ACHN (cell line): ENCODE measurements around the gene SERPIND1.
"Not testable (repeated sequence)": the region's sequence is repeated elsewhere in the genome, so short reads cannot be mapped to it uniquely, and the experiment has no call there.

Experiments
- DNase-seq: peaks from one replicate; pipeline ENCODE4 v3.0.0-alpha.2; 2015
- in situ Hi-C: cut with HindIII; loops from 2 replicates; pipeline ENCODE4 v1.10.0; 2017; ENCODE audit warnings: low sequenced_read_pairs, low pct_ligation_motif_present, low pct_unique_long_range_greater_than_20kb

The SERPIND1 gene

GRCh38 chr22:20773793-20774212 lies at the start of gene SERPIND1:
TSS of gene SERPIND1 (plus strand) at chr22:20774113. CDS start at chr22:20779313, 5,200 bp downstream.
- in situ Hi-C loops, result no loop called here
- DNase-seq, result no peak

GRCh38 chr22:20724676-20725454 lies 49.0 kb upstream of the SERPIND1 start:
- in situ Hi-C loops, result no loop called here
- no peak for DNase-seq

GRCh38 chr22:20725987-20726558 lies 47.8 kb upstream of the SERPIND1 start:
- in situ Hi-C loops, result no loop called here
- no peak for DNase-seq

- in situ Hi-C loops, result no loop called here
Measured at GRCh38 chr22:20727118-20728015, 46.5 kb upstream of the SERPIND1 start.

GRCh38 chr22:20728523-20729190 lies 45.3 kb upstream of the SERPIND1 start:
- in situ Hi-C loops, result no loop called here
- DNase-seq, result no peak

More at GRCh38 chr22:20727118-20728015, 46.5 kb upstream of the SERPIND1 start:
- DNase-seq, result no peak

- DNase-seq, result no peak
Measured at GRCh38 chr22:20729194-20729593, 44.7 kb upstream of the SERPIND1 start.

GRCh38 chr22:20732431-20732830 lies 41.5 kb upstream of the SERPIND1 start:
- DNase-seq, in situ Hi-C loops: not testable (repeated sequence)

More at GRCh38 chr22:20729194-20729593, 44.7 kb upstream of the SERPIND1 start:
- in situ Hi-C loops, result no loop called here

- in situ Hi-C loops, DNase-seq: not testable (repeated sequence)
Measured at GRCh38 chr22:20735356-20736162, 38.4 kb upstream of the SERPIND1 start.

- in situ Hi-C loops, DNase-seq: not testable (repeated sequence)
Measured at GRCh38 chr22:20736891-20737290, 37.0 kb upstream of the SERPIND1 start.

GRCh38 chr22:20738394-20739089 lies 35.4 kb upstream of the SERPIND1 start:
- no peak for DNase-seq
- in situ Hi-C loops, result no loop called here

GRCh38 chr22:20740222-20740951 lies 33.5 kb upstream of the SERPIND1 start:
- in situ Hi-C loops, result no loop called here
- no peak for DNase-seq

GRCh38 chr22:20741008-20741633 lies 32.8 kb upstream of the SERPIND1 start:
- no peak for DNase-seq
- in situ Hi-C loops, result no loop called here

- in situ Hi-C loops, result no loop called here
- peak; percentile 33 for DNase-seq
Measured at GRCh38 chr22:20741634-20742581, 32.0 kb upstream of the SERPIND1 start.

GRCh38 chr22:20742764-20743163 lies 31.1 kb upstream of the SERPIND1 start:
- DNase-seq, result no peak
- in situ Hi-C loops, result no loop called here

GRCh38 chr22:20744456-20744855 lies 29.5 kb upstream of the SERPIND1 start:
- DNase-seq, result no peak
- in situ Hi-C loops, result no loop called here
